ENCODE results near the gene CCDC7. TPM values are rescaled to one million over a fixed set of nuclear protein-coding genes. Genes with fewer than 3 reads are reported as not detected.
"Not testable (repeated sequence)": the region's sequence is repeated elsewhere in the genome, so short reads cannot be mapped to it uniquely, and the experiment has no call there.

The CCDC7 gene
- total RNA-seq, 1 donor from 2014 or later: 20.8 TPM

DNA sequence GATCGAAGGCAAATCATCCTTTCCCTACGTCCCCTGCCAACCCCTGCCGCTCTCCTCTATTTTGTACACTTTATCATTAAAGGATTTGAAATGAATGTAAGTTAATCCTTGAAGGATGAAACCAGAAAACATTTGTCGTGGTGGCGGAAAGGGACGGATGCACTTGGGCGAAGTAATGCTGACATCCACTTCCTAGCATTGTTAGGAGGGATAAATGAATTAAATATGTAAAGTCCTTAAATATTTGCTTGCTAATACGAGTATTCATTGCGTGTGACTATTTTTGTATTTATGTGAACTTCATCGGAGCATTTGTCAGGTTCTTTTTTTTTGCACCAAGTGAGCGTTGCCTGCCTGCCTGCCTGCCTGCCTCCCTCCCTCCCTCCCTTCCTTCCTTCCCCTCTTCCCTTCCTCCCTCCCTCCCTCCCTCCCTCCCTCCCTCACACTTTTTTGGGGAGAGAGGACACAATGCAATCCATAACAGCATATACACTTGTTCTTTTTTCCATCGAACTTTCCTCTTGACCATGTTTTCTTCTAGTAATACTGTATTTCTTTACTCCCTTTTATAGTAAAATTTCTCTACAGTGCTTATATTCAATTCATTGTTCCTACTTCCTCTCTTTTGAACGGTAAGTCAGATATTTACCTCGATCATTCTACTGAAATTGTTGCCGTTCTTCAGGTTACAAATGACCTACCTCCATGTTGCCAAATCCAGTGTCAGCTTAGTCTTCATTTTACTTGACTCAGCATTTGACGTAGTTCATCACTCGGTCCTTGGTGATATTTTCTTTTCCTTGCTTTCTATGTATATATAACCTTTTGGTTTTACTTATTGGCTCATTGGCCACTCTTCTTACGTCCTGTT is 831 bp downstream of the CCDC7 start:
- DNase-seq (ENCODE audit: low spot score): no peak

DNA sequence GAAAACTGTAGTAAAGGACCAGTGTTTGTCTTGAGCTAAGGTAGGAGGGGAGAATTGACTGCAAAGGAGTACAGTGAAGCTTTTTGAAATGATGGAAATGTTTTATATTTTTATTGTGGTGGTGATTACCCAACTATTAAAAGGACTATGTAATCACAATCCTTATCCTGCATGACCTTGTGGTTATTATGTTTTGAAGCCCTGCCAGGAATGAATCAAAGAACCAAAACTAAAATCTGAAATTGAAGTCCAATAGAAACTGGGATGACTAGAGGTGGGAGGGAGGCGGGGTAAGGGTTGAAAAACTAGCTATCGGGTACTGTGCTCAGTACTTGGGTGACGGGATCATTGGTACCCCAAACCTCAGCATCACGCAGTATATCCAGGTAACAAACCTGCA is 8.2 kb downstream of the CCDC7 start:
- no peak for DNase-seq (ENCODE audit: low spot score)

GRCh38 chr10:32459051-32459698 is 13.2 kb downstream of the CCDC7 start:
- DNase-seq (ENCODE audit: low spot score): no peak

GRCh38 chr10:32461203-32461602 is 15.3 kb downstream of the CCDC7 start:
- DNase-seq (ENCODE audit: low spot score): no peak

DNA sequence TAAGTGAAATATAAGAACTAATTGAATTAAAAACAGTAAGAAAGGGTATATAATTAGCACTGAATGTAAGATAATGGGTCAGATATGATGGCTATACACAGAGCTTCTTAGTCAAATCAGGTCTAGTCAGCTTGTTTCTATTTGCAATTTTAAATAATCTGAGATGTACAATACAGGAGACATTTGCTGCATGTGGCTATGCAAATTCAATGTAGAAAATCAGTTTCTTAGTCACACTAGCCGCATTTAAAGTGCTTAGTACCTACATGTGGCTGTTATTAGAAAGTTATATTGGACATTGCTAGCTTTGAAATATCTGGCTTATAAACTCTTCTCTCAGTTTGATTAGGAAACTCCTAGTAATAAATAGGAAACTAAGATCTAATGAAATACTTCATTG is 25.3 kb downstream of the CCDC7 start:
- DNase-seq (ENCODE audit: low spot score): no peak

DNA sequence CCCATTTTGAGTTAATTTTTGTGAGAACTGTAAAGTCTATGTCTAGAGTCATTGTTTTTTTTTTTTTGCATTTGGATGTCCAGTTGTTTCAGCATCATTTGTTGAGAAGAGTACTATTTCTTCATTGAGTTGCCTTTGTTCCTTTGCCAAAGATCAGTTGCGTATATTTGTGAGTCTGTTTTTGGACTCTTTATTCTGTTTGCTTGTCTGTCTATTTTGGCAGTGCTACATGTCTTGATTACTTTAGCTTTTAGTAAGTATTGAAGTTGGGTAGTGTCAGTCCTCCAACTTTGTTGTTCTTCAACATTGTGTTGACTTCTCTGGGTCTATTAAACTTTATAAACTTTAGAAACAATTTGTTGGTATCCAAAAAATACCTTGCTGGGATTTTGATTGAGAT is 31.6 kb downstream of the CCDC7 start:
- no peak for DNase-seq (ENCODE audit: low spot score)

DNA sequence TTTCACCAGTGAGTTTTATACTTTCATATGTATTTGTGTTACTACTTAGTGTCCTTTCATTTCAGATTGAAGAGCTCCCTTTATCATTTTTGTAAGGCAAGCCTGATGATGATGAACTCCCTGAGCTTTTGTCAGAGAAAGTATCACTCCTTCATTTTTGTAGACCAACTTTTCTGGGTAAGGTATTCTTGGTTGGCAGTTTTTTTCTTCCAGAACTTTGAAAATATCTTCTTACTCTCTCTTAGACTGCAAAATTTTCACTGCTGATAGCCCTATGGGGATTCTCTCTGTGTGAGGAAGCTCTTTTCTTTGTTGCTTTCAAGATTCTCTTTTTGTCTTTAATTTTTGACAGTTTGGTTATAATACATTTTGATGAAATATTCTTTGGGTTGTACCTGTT is 35.7 kb downstream of the CCDC7 start:
- no peak for DNase-seq (ENCODE audit: low spot score)

GRCh38 chr10:32483019-32483502 is 37.1 kb downstream of the CCDC7 start:
- DNase-seq (ENCODE audit: low spot score): not testable (repeated sequence)

- DNase-seq (ENCODE audit: low spot score): not testable (repeated sequence)
Measured at GRCh38 chr10:32488038-32488437, 42.1 kb downstream of the CCDC7 start.

DNA sequence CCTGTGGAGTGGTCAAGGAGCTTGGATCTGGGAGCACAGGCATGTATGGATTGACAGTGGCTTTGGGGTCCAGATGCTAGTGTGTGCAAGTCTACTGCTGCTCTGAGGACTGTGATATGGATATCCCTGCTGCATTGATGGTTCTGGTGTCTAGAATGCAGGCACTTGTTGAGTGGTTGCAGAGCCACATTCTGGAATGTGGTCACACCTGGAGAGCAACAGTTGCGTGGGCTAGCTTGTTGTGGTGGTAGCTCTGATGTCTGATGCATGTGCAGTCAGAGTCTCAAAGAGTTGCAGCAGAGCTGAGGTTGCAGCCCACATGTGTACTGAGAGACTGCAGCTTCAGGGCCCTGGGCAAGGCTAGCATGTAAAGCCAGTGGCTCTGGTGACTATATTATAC is 43.2 kb downstream of the CCDC7 start:
- DNase-seq (ENCODE audit: low spot score): no peak

GRCh38 chr10:32489901-32490300 is 44.0 kb downstream of the CCDC7 start:
- DNase-seq (ENCODE audit: low spot score): no peak

DNA sequence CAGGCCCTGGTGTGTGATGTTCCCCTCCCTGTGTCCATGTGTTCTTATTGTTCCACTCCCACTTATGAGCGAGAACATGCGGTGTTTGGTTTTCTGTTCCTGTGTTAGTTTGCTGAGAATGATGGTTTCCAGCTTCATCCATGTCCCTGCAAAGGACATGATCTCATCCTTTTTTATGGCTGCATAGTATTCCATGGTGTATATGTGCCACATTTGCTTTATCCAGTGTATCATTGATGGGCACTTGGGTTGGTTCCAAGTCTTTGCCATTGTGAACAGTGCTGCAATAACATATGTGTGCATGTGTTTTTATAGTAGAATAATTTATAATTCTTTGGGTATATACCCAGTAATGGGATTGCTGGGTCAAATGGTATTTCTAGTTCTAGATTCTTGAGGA is 48.6 kb downstream of the CCDC7 start:
- not testable (repeated sequence) for DNase-seq (ENCODE audit: low spot score)

GRCh38 chr10:32500136-32500535 is 54.2 kb downstream of the CCDC7 start:
- DNase-seq (ENCODE audit: low spot score): not testable (repeated sequence)

- no peak for DNase-seq (ENCODE audit: low spot score)
Measured at GRCh38 chr10:32501906-32502305, 56.0 kb downstream of the CCDC7 start.

- DNase-seq (ENCODE audit: low spot score): not testable (repeated sequence)
Measured at GRCh38 chr10:32505762-32506420, 60.0 kb downstream of the CCDC7 start.

DNA sequence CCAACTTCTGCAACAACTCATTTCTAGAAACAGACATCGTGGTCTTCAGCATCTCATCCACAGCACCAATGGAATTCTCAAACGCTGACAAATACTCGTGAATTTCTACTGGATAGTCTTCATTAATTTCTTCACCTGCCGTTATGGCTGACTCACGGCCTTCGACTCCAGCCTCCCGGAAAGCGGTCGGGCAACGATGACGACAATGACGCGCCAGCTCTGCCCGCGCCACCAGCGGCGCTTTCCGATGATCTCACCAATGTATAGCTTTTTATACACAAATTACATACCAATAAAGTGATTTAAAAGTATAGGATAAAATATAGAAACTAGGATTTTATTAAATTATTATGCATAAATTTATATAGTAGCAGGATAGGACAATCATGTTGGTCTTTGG is 65.7 kb downstream of the CCDC7 start:
- no peak for DNase-seq (ENCODE audit: low spot score)

GRCh38 chr10:32516567-32517495 is 70.9 kb downstream of the CCDC7 start:
- DNase-seq (ENCODE audit: low spot score): no peak

DNA sequence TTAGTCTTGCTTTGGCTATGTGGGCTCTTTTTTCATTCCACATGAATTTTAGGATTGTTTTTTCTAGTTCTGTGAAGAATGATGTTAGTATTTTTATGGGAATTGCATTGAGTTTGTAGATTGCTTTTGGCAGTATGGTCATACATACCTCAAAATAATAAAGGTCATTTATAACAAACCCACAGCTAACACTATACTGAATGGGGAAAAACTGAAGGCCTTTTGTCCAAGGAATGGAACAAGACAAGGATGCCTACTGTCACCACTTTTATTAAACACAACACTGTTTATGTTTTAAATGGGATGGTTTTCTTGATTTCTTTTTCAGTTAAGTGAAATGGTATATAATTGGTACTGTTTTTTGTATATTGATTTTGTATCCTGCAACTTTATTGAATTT is 84.3 kb downstream of the CCDC7 start:
- DNase-seq (ENCODE audit: low spot score): no peak

- DNase-seq (ENCODE audit: low spot score): no peak
Measured at GRCh38 chr10:32538256-32538655, 92.3 kb downstream of the CCDC7 start.

DNA sequence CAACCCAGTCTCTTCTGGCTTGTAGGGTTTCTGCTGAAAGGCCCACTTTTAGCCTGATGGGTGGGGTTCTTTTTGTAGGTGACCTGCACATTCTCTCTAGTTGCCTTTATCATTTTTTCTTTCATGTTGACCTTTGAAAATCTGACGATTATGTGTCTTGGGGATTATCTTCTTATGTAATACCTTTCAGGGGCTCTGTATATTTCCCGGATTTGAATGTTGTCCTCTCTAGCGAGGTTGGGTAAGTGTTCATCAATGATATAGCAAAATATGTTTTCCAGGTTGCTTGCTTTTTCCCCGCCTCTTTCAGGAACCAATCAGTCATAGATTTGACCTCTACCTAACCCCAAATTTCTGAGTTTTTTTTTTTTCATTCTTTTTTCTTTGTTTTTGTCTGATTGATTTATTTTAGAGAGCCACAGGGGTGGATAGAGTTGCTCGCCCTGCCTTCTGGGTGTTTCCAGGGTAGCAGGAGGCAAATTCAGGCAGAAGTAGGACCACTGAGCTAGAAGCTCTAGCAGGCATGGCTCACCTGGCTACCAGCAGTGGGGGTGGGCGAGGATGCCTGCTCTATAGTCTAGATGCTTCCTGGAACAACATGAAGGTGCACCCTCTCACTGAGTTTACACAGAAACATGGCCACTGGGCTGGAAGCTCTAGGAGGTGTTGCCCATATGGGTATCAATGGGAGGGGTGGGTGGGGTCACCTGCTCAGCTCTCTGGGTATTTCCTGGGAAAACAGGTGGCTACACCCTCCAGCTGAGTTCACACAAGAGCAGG is 94.9 kb downstream of the CCDC7 start:
- DNase-seq (ENCODE audit: low spot score): no peak

Measured in mesenteric fat pad (tissue), 1 donor.